A204.1 (cell line): ENCODE results near the gene EGLN2.
"Not testable (repeated sequence)": the region's sequence is repeated elsewhere in the genome, so short reads cannot be mapped to it uniquely, and the experiment has no call there.

Experiments
- FAIRE-seq: peaks from 2 replicates; lab custom pipeline; 2012; peaks lifted over from hg19 to GRCh38; lab: Jason Lieb, UNC

Gene EGLN2

GRCh38 chr19:40802300-40803169 is 3.5 kb downstream of the EGLN2 start:
- no peak for FAIRE-seq

GRCh38 chr19:40803170-40803856 is 4.3 kb downstream of the EGLN2 start:
- no peak for FAIRE-seq

- no peak for FAIRE-seq
These were observed 5.1 kb downstream of the EGLN2 start for GRCh38 chr19:40803857-40804782.

- FAIRE-seq = no peak
These were observed 5.8 kb downstream of the EGLN2 start for GRCh38 chr19:40804783-40805242.

GRCh38 chr19:40805258-40805868 is 6.4 kb downstream of the EGLN2 start:
- no peak for FAIRE-seq

GRCh38 chr19:40806423-40807146 is 7.6 kb downstream of the EGLN2 start:
- FAIRE-seq = no peak

GRCh38 chr19:40807147-40808020 is 8.4 kb downstream of the EGLN2 start:
- FAIRE-seq = no peak

GRCh38 chr19:40808021-40808325 is 9.0 kb downstream of the EGLN2 start:
- no peak for FAIRE-seq

- FAIRE-seq = no peak
These were observed 9.5 kb downstream of the EGLN2 start for GRCh38 chr19:40808497-40808896.

- no peak for FAIRE-seq
These were observed 10.5 kb downstream of the EGLN2 start for GRCh38 chr19:40809358-40810086.

- FAIRE-seq = no peak
These were observed 11.2 kb downstream of the EGLN2 start for GRCh38 chr19:40810160-40810559.

GRCh38 chr19:40810649-40811408 is 11.8 kb downstream of the EGLN2 start:
- not testable (repeated sequence) for FAIRE-seq

- no peak for FAIRE-seq
These were observed 12.7 kb downstream of the EGLN2 start for GRCh38 chr19:40811478-40812341.

GRCh38 chr19:40812571-40812970 is 13.6 kb downstream of the EGLN2 start:
- not testable (repeated sequence) for FAIRE-seq

- no peak for FAIRE-seq
These were observed 14.2 kb downstream of the EGLN2 start for GRCh38 chr19:40813182-40813581.

GRCh38 chr19:40815223-40815622 is 16.2 kb downstream of the EGLN2 start:
- FAIRE-seq = no peak

GRCh38 chr19:40818480-40819399 is 19.7 kb downstream of the EGLN2 start:
- FAIRE-seq = not testable (repeated sequence)
